Natural killer cell (primary cell): ENCODE results near the gene TUBB4A. TPM values are rescaled to one million over a fixed set of nuclear protein-coding genes. Genes with fewer than 3 reads are reported as not detected.

ENCODE experiments used
- ATAC-seq, 3 donors: fragments of 150-1000 bp in 2 of 3; fragments of 200-7000 bp in 1 of 3; cut with Tn5 transposase; 1 replicate in 1 of 3; 2 replicates in 2 of 3; pipeline ENCODE4 v1.10.0; 2021; ENCODE audit warnings: mild to moderate bottlenecking in 2 of 3, moderate library complexity in 2 of 3
- DNase-seq, 2 donors: peaks; one replicate each; pipeline versions ENCODE4 v3.0.0 to v3.0.0-alpha.2; 2013 to 2021; ENCODE audit warnings: mixed read lengths in 1 of 2
- H3K27ac ChIP-seq: one replicate; pipeline ENCODE4 v1.5.1; 2013; ENCODE audit warnings: mild to moderate bottlenecking, low read length
- H3K27me3 ChIP-seq: one replicate; pipeline ENCODE4 v1.6.1; 2013; ENCODE audit warnings: low read length; ENCODE audit not compliant: control insufficient read depth, insufficient read depth
- H3K36me3 ChIP-seq: one replicate; pipeline ENCODE4 v1.6.1; 2013; ENCODE audit warnings: low read length; ENCODE audit not compliant: control insufficient read depth, insufficient read depth
- H3K4me1 ChIP-seq: one replicate; pipeline ENCODE4 v1.6.1; 2013; ENCODE audit warnings: low read length; ENCODE audit not compliant: control insufficient read depth, insufficient read depth
- H3K4me3 ChIP-seq: one replicate; pipeline ENCODE4 v1.5.1; 2013; ENCODE audit warnings: low read length
- H3K9me3 ChIP-seq: one replicate; pipeline ENCODE4 v1.6.1; 2013; ENCODE audit warnings: low read length; ENCODE audit not compliant: control insufficient read depth, insufficient read depth
- H3K27ac Mint-ChIP-seq, 2 donors: one replicate each; pipeline ENCODE4 v1.8.0; 2022; ENCODE audit warnings: mild to moderate bottlenecking in 2 of 2, mixed read lengths in 2 of 2, moderate library complexity in 1 of 2
- H3K27me3 Mint-ChIP-seq, 2 donors: one replicate each; pipeline ENCODE4 v1.8.0; 2022; ENCODE audit warnings: low read depth in 2 of 2, mixed read lengths in 2 of 2
- H3K36me3 Mint-ChIP-seq: one replicate; pipeline ENCODE4 v1.8.0; 2022; ENCODE audit warnings: mixed read lengths
- H3K4me1 Mint-ChIP-seq, 2 donors: one replicate each; pipeline ENCODE4 v1.8.0; 2022; ENCODE audit warnings: mixed read lengths in 2 of 2
- H3K4me3 Mint-ChIP-seq: one replicate; pipeline ENCODE4 v1.8.0; 2022; ENCODE audit warnings: mild to moderate bottlenecking, moderate library complexity, mixed read lengths
- H3K9me3 Mint-ChIP-seq, 2 donors: one replicate each; pipeline ENCODE4 v1.8.0; 2022; ENCODE audit warnings: mixed read lengths in 2 of 2
- CTCF ChIP-seq: fragments of 200-600 bp; IDR thresholded peaks from one replicate; pipeline ENCODE4 v1.8.0; 2022; ENCODE audit warnings: antibody characterized with exemption
- WGBS: methylation state at CpG from one replicate; pipeline ENCODE4 v1.1.7; 2013; ENCODE audit warnings: missing lambda C conversion rate; ENCODE audit not compliant: insufficient coverage; 5-methylcytosine and 5-hydroxymethylcytosine counted together
- intact Hi-C: fragments of 100-400 bp; cut with micrococcal nuclease; formaldehyde crosslinking; loops from one replicate; pipeline ENCODE4 v1.14.2; 2022
- total RNA-seq, 4 donors: library from RNA; stranded (reverse); fragments of 120-200 nt in 1 of 4; gene quantifications; one replicate each; pipeline versions ENCODE4 v1.2.3 to v1.2.4, GENCODE V29; 2013 to 2022

TUBB4A gene
- total RNA-seq, 3 donors from 2014 or later (not counting 1 experiment from before 2014, with no cell fraction given) = 0.40 to 2.6 (median 1.8) TPM

DNA sequence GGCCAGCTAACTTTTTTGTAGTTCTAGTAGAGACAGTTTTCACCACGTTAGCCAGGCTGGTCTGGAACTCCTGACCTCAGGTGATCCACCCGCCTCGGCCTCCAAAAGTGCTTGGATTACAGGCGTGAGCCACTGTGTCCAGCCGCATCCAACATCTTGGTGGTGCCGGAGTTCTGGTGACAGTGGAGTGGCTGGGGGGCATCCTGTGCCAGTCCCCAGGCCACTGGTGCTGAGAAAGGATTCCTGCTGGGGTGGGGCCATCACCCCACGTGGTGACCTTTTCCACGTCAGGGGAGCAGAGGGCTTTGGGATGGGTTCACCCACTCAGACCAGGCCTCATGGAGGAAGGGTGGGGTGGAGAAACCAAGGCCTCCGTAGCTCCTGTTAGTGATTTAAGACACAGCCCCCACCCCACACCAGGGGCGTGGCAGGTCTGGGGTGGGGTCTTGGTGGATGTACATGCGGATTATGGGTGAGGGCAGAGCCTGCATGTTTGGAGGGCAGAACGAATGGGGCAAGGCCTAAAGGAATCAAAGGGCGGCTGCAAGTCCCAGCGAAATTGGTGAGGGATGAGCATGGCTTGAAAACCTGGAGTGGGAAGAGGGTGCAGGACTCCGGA is 12.9 kb upstream of the TUBB4A start:
- Mint-ChIP-seq H3K9me3 (no peaks in the 10 kb centered on the region), H3K27me3 (no peaks in the 10 kb centered on the region), H3K36me3 (no peaks in the 10 kb centered on the region), H3K4me3 (peak overlapping the region; percentile 63), H3K4me1 (peaks cover 28 to 35% of the 10 kb centered on the region in 2 donors), H3K27ac (peak overlapping the region in 1 of 2 donors; percentile 41)
- H3K9me3 ChIP-seq = no peaks in the 10 kb centered on the region
- no peak for TF ChIP-seq CTCF
- H3K27ac ChIP-seq = no peak overlapping the region
- intact Hi-C loops = loop anchor here (5.0 kb wide), 1 partner anchor 222 kb away; the partner anchor contains the start of genes GPR108 and TRIP10
- no peaks in the 10 kb centered on the region for H3K36me3 ChIP-seq
- no peak for ATAC-seq
- no peak for DNase-seq
- no peak overlapping the region for H3K4me3 ChIP-seq
- H3K4me1 ChIP-seq = peaks cover 33% of the 10 kb centered on the region
- H3K27me3 ChIP-seq = no peaks in the 10 kb centered on the region
- 90% methylated on average over 14 of the region's 15 CpGs for WGBS

DNA sequence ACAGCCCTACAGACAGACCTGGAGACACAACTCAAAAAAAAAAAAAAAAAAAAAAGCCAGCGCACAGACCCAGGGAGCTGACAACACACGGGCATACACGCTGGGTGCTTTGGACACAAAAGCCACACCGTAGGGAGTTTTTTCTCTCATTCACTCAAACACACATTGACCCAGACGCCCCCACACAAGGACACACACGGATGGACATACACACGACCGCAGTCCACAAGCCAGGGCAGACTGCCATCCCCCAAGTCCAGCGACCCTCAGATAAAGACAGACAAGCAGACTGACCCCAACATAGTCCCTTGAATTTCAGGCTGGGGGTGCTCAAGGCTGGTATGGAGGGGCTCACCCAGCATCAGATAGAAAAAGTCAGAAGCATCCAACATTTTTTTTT is 12.0 kb upstream of the TUBB4A start:
- TF ChIP-seq CTCF = no peak
- Histone ChIP-seq H3K9me3 (no peaks in the 10 kb centered on the region), H3K4me3 (no peak overlapping the region), H3K4me1 (peaks cover 33% of the 10 kb centered on the region), H3K36me3 (no peaks in the 10 kb centered on the region), H3K27me3 (no peaks in the 10 kb centered on the region), H3K27ac (no peak overlapping the region)
- no peak for ATAC-seq
- WGBS = 88% methylated on average over 8 of the region's 9 CpGs
- peaks cover 28 to 35% of the 10 kb centered on the region in 2 donors for H3K4me1 Mint-ChIP-seq
- no peak overlapping the region for H3K27ac Mint-ChIP-seq
- H3K27me3 Mint-ChIP-seq = no peaks in the 10 kb centered on the region
- peak overlapping the region; percentile 50 for H3K4me3 Mint-ChIP-seq
- no peaks in the 10 kb centered on the region for H3K36me3 Mint-ChIP-seq
- intact Hi-C loops = no loop called here
- DNase-seq = no peak
- no peaks in the 10 kb centered on the region for H3K9me3 Mint-ChIP-seq

DNA sequence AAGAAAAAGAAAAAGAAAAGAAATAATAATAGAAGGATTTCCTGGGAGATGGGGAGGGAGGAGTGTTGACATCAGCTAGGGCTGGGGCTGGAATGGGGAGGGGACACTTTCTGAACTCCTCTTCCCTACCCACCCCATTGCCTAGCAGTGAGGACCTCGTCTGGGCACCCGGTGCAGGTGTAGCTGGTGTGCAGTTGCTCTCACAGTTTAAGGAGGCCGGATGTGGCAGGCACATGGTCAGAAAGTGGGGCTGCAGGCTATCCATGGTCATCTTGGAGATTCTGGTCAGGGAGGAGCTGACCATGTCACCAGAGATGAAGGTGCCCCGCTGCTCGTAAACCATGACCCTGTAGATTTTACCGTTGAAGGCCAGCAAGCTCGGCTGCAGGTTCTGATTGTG is 8.5 kb upstream of the TUBB4A start:
- Histone ChIP-seq H3K4me1 (no peaks in the 10 kb centered on the region), H3K27ac (no peak overlapping the region), H3K36me3 (no peaks in the 10 kb centered on the region), H3K4me3 (no peak overlapping the region), H3K27me3 (no peaks in the 10 kb centered on the region), H3K9me3 (no peaks in the 10 kb centered on the region)
- no peak for ATAC-seq
- Mint-ChIP-seq H3K27ac (no peak overlapping the region), H3K36me3 (no peaks in the 10 kb centered on the region), H3K27me3 (no peaks in the 10 kb centered on the region), H3K4me3 (no peak overlapping the region), H3K9me3 (no peaks in the 10 kb centered on the region), H3K4me1 (peaks cover 0 to 6% of the 10 kb centered on the region in 2 donors)
- WGBS = 93% methylated on average over 7 of the region's 7 CpGs
- no peak for TF ChIP-seq CTCF
- intact Hi-C loops = no loop called here
- no peak for DNase-seq
